Central memory CD8-positive, alpha-beta T cell (primary cell): ENCODE measurements around the gene APEX1.
"Not testable (repeated sequence)": the region's sequence is repeated elsewhere in the genome, so short reads cannot be mapped to it uniquely, and the experiment has no call there.

Experiments
- ATAC-seq: fragments of 150-1000 bp; cut with Tn5 transposase; replicated peaks from 2 replicates; pipeline ENCODE4 v1.10.0; 2022; ENCODE audit warnings: mild to moderate bottlenecking, moderate FRiP score, moderate number of reproducible peaks; ENCODE audit not compliant: poor library complexity, severe bottlenecking; ENCODE audit errors: extremely low read depth
- DNase-seq, 2 donors: peaks; one replicate each; pipeline ENCODE4 v3.0.0; 2021; ENCODE audit warnings: low spot score in 2 of 2
- H3K27ac Mint-ChIP-seq: one replicate; pipeline ENCODE4 v1.8.0; 2022; ENCODE audit warnings: low read depth, mild to moderate bottlenecking, moderate library complexity, mixed read lengths
- H3K27me3 Mint-ChIP-seq: one replicate; pipeline ENCODE4 v1.8.0; 2022; ENCODE audit warnings: mixed read lengths
- H3K36me3 Mint-ChIP-seq: one replicate; pipeline ENCODE4 v1.8.0; 2022; ENCODE audit warnings: mild to moderate bottlenecking, moderate library complexity, mixed read lengths; ENCODE audit not compliant: insufficient read depth
- H3K4me1 Mint-ChIP-seq: one replicate; pipeline ENCODE4 v1.8.0; 2022; ENCODE audit warnings: mixed read lengths
- H3K4me3 Mint-ChIP-seq: one replicate; pipeline ENCODE4 v1.8.0; 2022; ENCODE audit warnings: mild to moderate bottlenecking, moderate library complexity, mixed read lengths
- H3K9me3 Mint-ChIP-seq: one replicate; pipeline ENCODE4 v1.8.0; 2022; ENCODE audit warnings: mixed read lengths

The APEX1 gene

GRCh38 chr14:20492486-20492885 lies 37.5 kb downstream of the APEX1 start:
- H3K4me1 Mint-ChIP-seq = peaks cover 40% of the 10 kb centered on the region
- ATAC-seq (no peak), DNase-seq (no peak)
- no peaks in the 10 kb centered on the region for H3K27me3 Mint-ChIP-seq
- no peaks in the 10 kb centered on the region for H3K36me3 Mint-ChIP-seq
- H3K9me3 Mint-ChIP-seq = no peaks in the 10 kb centered on the region
- H3K4me3 Mint-ChIP-seq = no peak overlapping the region
- H3K27ac Mint-ChIP-seq = no peak overlapping the region

- Mint-ChIP-seq H3K36me3 (no peaks in the 10 kb centered on the region), H3K4me1 (peaks cover 36% of the 10 kb centered on the region), H3K27ac (no peak overlapping the region), H3K27me3 (no peaks in the 10 kb centered on the region), H3K9me3 (no peaks in the 10 kb centered on the region), H3K4me3 (no peak overlapping the region)
- DNase-seq (no peak), ATAC-seq (no peak)
Observed at GRCh38 chr14:20493634-20494033, 38.6 kb downstream of the APEX1 start.

GRCh38 chr14:20494935-20495766 lies 40.1 kb downstream of the APEX1 start:
- DNase-seq = no peak
- H3K27me3 Mint-ChIP-seq = no peaks in the 10 kb centered on the region
- ATAC-seq = no peak
- no peaks in the 10 kb centered on the region for H3K9me3 Mint-ChIP-seq
- no peak overlapping the region for H3K4me3 Mint-ChIP-seq
- H3K36me3 Mint-ChIP-seq = no peaks in the 10 kb centered on the region
- H3K4me1 Mint-ChIP-seq = peaks cover 25% of the 10 kb centered on the region
- H3K27ac Mint-ChIP-seq = no peak overlapping the region

- Mint-ChIP-seq H3K9me3 (no peaks in the 10 kb centered on the region), H3K4me1 (peaks cover 10% of the 10 kb centered on the region), H3K27ac (no peak overlapping the region), H3K27me3 (no peaks in the 10 kb centered on the region), H3K4me3 (no peak overlapping the region), H3K36me3 (no peaks in the 10 kb centered on the region)
- DNase-seq (no peak), ATAC-seq (no peak)
Observed at GRCh38 chr14:20498622-20499021, 43.6 kb downstream of the APEX1 start.

- Mint-ChIP-seq H3K9me3 (no peaks in the 10 kb centered on the region), H3K4me3 (no peak overlapping the region), H3K4me1 (peaks cover 10% of the 10 kb centered on the region), H3K27ac (no peak overlapping the region), H3K36me3 (no peaks in the 10 kb centered on the region), H3K27me3 (no peaks in the 10 kb centered on the region)
- DNase-seq (no peak), ATAC-seq (no peak)
Observed at GRCh38 chr14:20499108-20499507, 44.1 kb downstream of the APEX1 start.

GRCh38 chr14:20499881-20500280 lies 44.9 kb downstream of the APEX1 start:
- Mint-ChIP-seq H3K4me3 (no peak overlapping the region), H3K9me3 (no peaks in the 10 kb centered on the region), H3K4me1 (peaks cover 10% of the 10 kb centered on the region), H3K27ac (no peak overlapping the region), H3K27me3 (no peaks in the 10 kb centered on the region), H3K36me3 (no peaks in the 10 kb centered on the region)
- DNase-seq (no peak), ATAC-seq (no peak)

- no peaks in the 10 kb centered on the region for H3K36me3 Mint-ChIP-seq
- H3K27me3 Mint-ChIP-seq = no peaks in the 10 kb centered on the region
- no peaks in the 10 kb centered on the region for H3K4me1 Mint-ChIP-seq
- H3K27ac Mint-ChIP-seq = no peak overlapping the region
- H3K9me3 Mint-ChIP-seq = no peaks in the 10 kb centered on the region
- DNase-seq = no peak
- no peak overlapping the region for H3K4me3 Mint-ChIP-seq
- ATAC-seq = no peak
Observed at GRCh38 chr14:20501346-20501745, 46.3 kb downstream of the APEX1 start.

GRCh38 chr14:20503898-20504297 lies 48.9 kb downstream of the APEX1 start:
- ATAC-seq = no peak
- H3K9me3 Mint-ChIP-seq = no peaks in the 10 kb centered on the region

GRCh38 chr14:20506276-20506675 lies 51.2 kb downstream of the APEX1 start:
- not testable (repeated sequence) for H3K9me3 Mint-ChIP-seq, H3K27me3 Mint-ChIP-seq, DNase-seq, H3K4me1 Mint-ChIP-seq, H3K36me3 Mint-ChIP-seq, H3K27ac Mint-ChIP-seq, ATAC-seq, H3K4me3 Mint-ChIP-seq

More at GRCh38 chr14:20503898-20504297, 48.9 kb downstream of the APEX1 start:
- Mint-ChIP-seq H3K4me3 (no peak overlapping the region), H3K27me3 (no peaks in the 10 kb centered on the region), H3K27ac (no peak overlapping the region), H3K4me1 (no peaks in the 10 kb centered on the region), H3K36me3 (no peaks in the 10 kb centered on the region)
- DNase-seq = no peak

GRCh38 chr14:20506752-20507151 lies 51.7 kb downstream of the APEX1 start:
- not testable (repeated sequence) for H3K9me3 Mint-ChIP-seq, H3K27me3 Mint-ChIP-seq, DNase-seq, ATAC-seq, H3K4me1 Mint-ChIP-seq, H3K27ac Mint-ChIP-seq, H3K4me3 Mint-ChIP-seq, H3K36me3 Mint-ChIP-seq
